HEK293 (cell line): ENCODE results near the gene TBC1D22A.

Experiments used
- CTCF ChIA-PET: fragments of 350-600 bp; formaldehyde crosslinking; extraction: SDS; loops from one replicate; lab custom pipeline; 2021; ENCODE audit warnings: antibody characterized with exemption; lab: Yijun Ruan, JAX
- POLR2A ChIA-PET: fragments of 300-600 bp; formaldehyde crosslinking; extraction: SDS; loops from one replicate; lab custom pipeline; 2020; ENCODE audit warnings: antibody characterized with exemption, inconsistent platforms; lab: Yijun Ruan, JAX
- H3K27ac ChIP-seq: fragments of 200-500 bp; sonication (Bioruptor generic); 2 replicates; pipeline ENCODE4 v1.5.1; 2014; ENCODE audit warnings: low read depth, low read length, control low read depth, inconsistent platforms; ENCODE audit errors: extremely low read depth
- H3K36me3 ChIP-seq, 2 experiments: fragments of 200-500 bp in 1 of 2; sonication (Bioruptor generic) in 1 of 2; 1 replicate in 1 of 2; 2 replicates in 1 of 2; pipeline ENCODE4 v1.5.1; 2014 to 2017; ENCODE audit warnings: inconsistent platforms in 2 of 2, low read length in 2 of 2; ENCODE audit not compliant: control insufficient read depth in 2 of 2, insufficient read depth in 1 of 2
- H3K4me1 ChIP-seq: fragments of 200-500 bp; sonication (Bioruptor generic); 2 replicates; pipeline ENCODE4 v1.5.1; 2014; ENCODE audit warnings: mild to moderate bottlenecking, low read length, inconsistent platforms; ENCODE audit not compliant: control insufficient read depth, insufficient read depth
- H3K4me3 ChIP-seq: 2 replicates; pipeline ENCODE4 v1.5.1; 2011; ENCODE audit warnings: low read depth, mild to moderate bottlenecking, control low read depth, low read length, moderate library complexity
- H3K9me3 ChIP-seq: fragments of 200-500 bp; sonication (Bioruptor generic); 2 replicates; pipeline ENCODE4 v1.5.1; 2014; ENCODE audit warnings: low read depth, low read length, inconsistent platforms; ENCODE audit not compliant: control insufficient read depth, insufficient read depth
- AEBP2 ChIP-seq: fragments of 450-650 bp; formaldehyde crosslinking; IDR thresholded peaks from 2 replicates; pipeline ENCODE4 v1.5.1; 2016; ENCODE audit warnings: missing biosample characterization, missing genetic modification characterization, borderline replicate concordance
- BCL11B ChIP-seq: fragments of 450-650 bp; formaldehyde crosslinking; IDR thresholded peaks from 2 replicates; pipeline ENCODE4 v1.5.1; 2016; ENCODE audit warnings: low read depth, missing biosample characterization, missing genetic modification characterization
- KLF10 ChIP-seq: fragments of 450-650 bp; IDR thresholded peaks from 2 replicates; pipeline ENCODE4 v1.5.1; 2018; ENCODE audit warnings: missing biosample characterization, mild to moderate bottlenecking, missing genetic modification characterization
- KLF8 ChIP-seq: fragments of 450-650 bp; formaldehyde crosslinking; IDR thresholded peaks from 2 replicates; pipeline ENCODE4 v1.5.1; 2016; ENCODE audit warnings: missing biosample characterization, missing genetic modification characterization
- KLF9 ChIP-seq: fragments of 450-650 bp; formaldehyde crosslinking; IDR thresholded peaks from 2 replicates; pipeline ENCODE4 v1.5.1; 2016; ENCODE audit warnings: missing biosample characterization, missing genetic modification characterization, low read depth
- PRDM4 ChIP-seq: fragments of 450-650 bp; formaldehyde crosslinking; IDR thresholded peaks from 2 replicates; pipeline ENCODE4 v1.5.1; 2017; ENCODE audit warnings: missing biosample characterization, missing genetic modification characterization
- RBAK ChIP-seq: fragments of 450-650 bp; formaldehyde crosslinking; IDR thresholded peaks from 2 replicates; pipeline ENCODE4 v1.5.1; 2016; ENCODE audit warnings: missing biosample characterization, missing genetic modification characterization
- SCRT1 ChIP-seq: fragments of 450-650 bp; formaldehyde crosslinking; IDR thresholded peaks from 2 replicates; pipeline ENCODE4 v1.5.1; 2016; ENCODE audit warnings: missing biosample characterization, missing genetic modification characterization, borderline replicate concordance
- SP7 ChIP-seq: fragments of 450-650 bp; formaldehyde crosslinking; IDR thresholded peaks from 2 replicates; pipeline ENCODE4 v1.5.1; 2016; ENCODE audit warnings: missing biosample characterization, missing genetic modification characterization
- ZBTB17 ChIP-seq: fragments of 450-650 bp; formaldehyde crosslinking; IDR thresholded peaks from 2 replicates; pipeline ENCODE4 v1.5.1; 2016; ENCODE audit warnings: missing biosample characterization, missing genetic modification characterization
- ZNF10 ChIP-seq: fragments of 450-650 bp; formaldehyde crosslinking; IDR thresholded peaks from 2 replicates; pipeline ENCODE4 v1.5.1; 2017; ENCODE audit warnings: missing biosample characterization, missing genetic modification characterization
- ZNF248 ChIP-seq: fragments of 450-650 bp; formaldehyde crosslinking; IDR thresholded peaks from 2 replicates; pipeline ENCODE4 v1.5.1; 2017; ENCODE audit warnings: missing biosample characterization, missing genetic modification characterization
- ZNF26 ChIP-seq: fragments of 450-650 bp; formaldehyde crosslinking; IDR thresholded peaks from 2 replicates; pipeline ENCODE4 v1.5.1; 2016; ENCODE audit warnings: missing biosample characterization, missing genetic modification characterization
- ZNF335 ChIP-seq: fragments of 450-650 bp; formaldehyde crosslinking; conservative IDR thresholded peaks from 2 replicates; pipeline ENCODE4 v1.5.1; 2016; ENCODE audit warnings: missing biosample characterization, missing genetic modification characterization
- ZNF341 ChIP-seq: fragments of 450-650 bp; formaldehyde crosslinking; IDR thresholded peaks from 2 replicates; pipeline ENCODE4; 2016; ENCODE audit warnings: low read depth, missing biosample characterization, missing genetic modification characterization
- ZNF37A ChIP-seq: fragments of 450-650 bp; IDR thresholded peaks from 2 replicates; pipeline ENCODE4 v1.5.1; 2018; ENCODE audit warnings: missing biosample characterization, missing genetic modification characterization
- ZNF530 ChIP-seq: fragments of 450-650 bp; formaldehyde crosslinking; IDR thresholded peaks from 2 replicates; pipeline ENCODE4 v1.5.1; 2016; ENCODE audit warnings: low read depth, missing biosample characterization, missing genetic modification characterization
- ZNF571 ChIP-seq: fragments of 450-650 bp; formaldehyde crosslinking; IDR thresholded peaks from 2 replicates; pipeline ENCODE4 v1.5.0; 2017; ENCODE audit warnings: missing biosample characterization, missing genetic modification characterization
- ZNF580 ChIP-seq: fragments of 450-650 bp; formaldehyde crosslinking; IDR thresholded peaks from 2 replicates; pipeline ENCODE4 v1.5.1; 2016; ENCODE audit warnings: missing biosample characterization, missing genetic modification characterization
- ZNF621 ChIP-seq: fragments of 450-650 bp; formaldehyde crosslinking; IDR thresholded peaks from 2 replicates; pipeline ENCODE4 v1.5.1; 2017; ENCODE audit warnings: missing biosample characterization, missing genetic modification characterization
- ZNF670 ChIP-seq: fragments of 450-650 bp; formaldehyde crosslinking; IDR thresholded peaks from 2 replicates; pipeline ENCODE4 v1.5.1; 2016; ENCODE audit warnings: missing biosample characterization, missing genetic modification characterization, low read depth
- ZNF677 ChIP-seq: fragments of 450-650 bp; IDR thresholded peaks from 2 replicates; pipeline ENCODE4 v1.5.0; 2018; ENCODE audit warnings: missing biosample characterization, mild to moderate bottlenecking, missing genetic modification characterization, moderate library complexity
- ZNF704 ChIP-seq: fragments of 450-650 bp; formaldehyde crosslinking; IDR thresholded peaks from 2 replicates; pipeline ENCODE4 v1.5.1; 2016; ENCODE audit warnings: missing biosample characterization, missing genetic modification characterization
- ZNF776 ChIP-seq: fragments of 450-650 bp; formaldehyde crosslinking; IDR thresholded peaks from 2 replicates; pipeline ENCODE4 v1.5.0; 2017; ENCODE audit warnings: missing biosample characterization, missing genetic modification characterization, borderline replicate concordance
- ZSCAN16 ChIP-seq: fragments of 450-650 bp; formaldehyde crosslinking; IDR thresholded peaks from 2 replicates; pipeline ENCODE4 v1.5.1; 2016; ENCODE audit warnings: missing biosample characterization, missing genetic modification characterization

The TBC1D22A gene

GRCh38 chr22:47059076-47059475, 296.6 kb downstream of the TBC1D22A start:
- H3K36me3 ChIP-seq, result peaks cover 0 to 7% of the 10 kb centered on the region in 2 experiments; a peak in 2 of 3 replicates
- CTCF ChIA-PET, result interaction anchor here (0.6 kb wide), 1 partner anchor 214 kb away, joined by 3 read pairs; no protein-coding TSS in a partner anchor
- TF ChIP-seq ZNF530 (tag by site-specific recombination), result no peak
- TF ChIP-seq BCL11B (tag by site-specific recombination), result no peak
- TF ChIP-seq KLF9, result no peak
- no peak for TF ChIP-seq ZNF26 (tag by site-specific recombination)
- no peak for TF ChIP-seq ZNF621
- no peak for TF ChIP-seq ZNF335
- TF ChIP-seq ZNF704 (tag by site-specific recombination), result no peak
- H3K4me3 ChIP-seq, result no peak overlapping the region
- no peak overlapping the region for H3K27ac ChIP-seq
- POLR2A ChIA-PET, result no interaction called here
- no peaks in the 10 kb centered on the region for H3K9me3 ChIP-seq
- no peaks in the 10 kb centered on the region for H3K4me1 ChIP-seq

- Histone ChIP-seq H3K27ac (no peak overlapping the region), H3K9me3 (no peaks in the 10 kb centered on the region), H3K4me1 (no peaks in the 10 kb centered on the region), H3K36me3 (peaks cover 0 to 7% of the 10 kb centered on the region in 2 experiments; a peak in 2 of 3 replicates), H3K4me3 (no peak overlapping the region)
- CTCF ChIA-PET, result no interaction called here
- POLR2A ChIA-PET, result no interaction called here
- TF ChIP-seq ZBTB17 (tag by site-specific recombination) (no peak), ZNF10 (tag by site-specific recombination) (no peak), KLF8 (tag by site-specific recombination) (no peak), ZSCAN16 (tag by site-specific recombination) (no peak), ZNF677 (tag by site-specific recombination) (no peak), AEBP2 (tag by site-specific recombination) (no peak), PRDM4 (tag by site-specific recombination) (no peak), SP7 (tag by site-specific recombination) (no peak), ZNF341 (tag by site-specific recombination) (no peak)
Measured at GRCh38 chr22:47059701-47060161, 297.3 kb downstream of the TBC1D22A start.

- no peak overlapping the region for H3K4me3 ChIP-seq
- no peak overlapping the region for H3K27ac ChIP-seq
- POLR2A ChIA-PET, result no interaction called here
- no peaks in the 10 kb centered on the region for H3K4me1 ChIP-seq
- no peaks in the 10 kb centered on the region for H3K9me3 ChIP-seq
- peaks cover 0 to 7% of the 10 kb centered on the region in 2 experiments; a peak in 2 of 3 replicates for H3K36me3 ChIP-seq
- CTCF ChIA-PET, result no interaction called here
- TF ChIP-seq ZNF670 (tag by site-specific recombination), result no peak
- no peak for TF ChIP-seq KLF10 (tag by site-specific recombination)
- no peak for TF ChIP-seq RBAK (tag by site-specific recombination)
- TF ChIP-seq ZNF571 (tag by site-specific recombination), result no peak
- TF ChIP-seq ZNF37A, result no peak
- TF ChIP-seq ZNF248, result no peak
- TF ChIP-seq ZNF776, result no peak
- no peak for TF ChIP-seq SCRT1
- no peak for TF ChIP-seq ZNF26 (tag by site-specific recombination)
- no peak for TF ChIP-seq ZNF580
Measured at GRCh38 chr22:47060718-47061117, 298.3 kb downstream of the TBC1D22A start.
